Neural cell (in vitro differentiated cells): Measurements from ENCODE around the gene CLDND1.

Experiments used
- CTCF ChIP-seq: fragments of 450-650 bp; IDR thresholded peaks from 2 replicates; pipeline ENCODE4 v1.5.1; 2014; ENCODE audit warnings: antibody characterized with exemption, mild to moderate bottlenecking, moderate library complexity; ENCODE audit not compliant: poor library complexity, severe bottlenecking
- MXI1 ChIP-seq: fragments of 450-650 bp; conservative IDR thresholded peaks from 2 replicates; pipeline ENCODE4 v1.6.1; 2014; ENCODE audit warnings: antibody characterized with exemption, mild to moderate bottlenecking; ENCODE audit not compliant: poor library complexity, severe bottlenecking
- POLR2AphosphoS5 ChIP-seq: IDR thresholded peaks from 2 replicates; pipeline ENCODE4 v1.6.1; 2012
- TAF1 ChIP-seq: IDR thresholded peaks from 2 replicates; pipeline ENCODE4 v1.6.1; 2012; ENCODE audit warnings: low read depth

GRCh38 chr3:98534168-98534567 is 11.5 kb upstream of the CLDND1 start:
- TF ChIP-seq CTCF (no peak), MXI1 (no peak), TAF1 (no peak), POLR2AphosphoS5 (no peak)
